LNCaP clone FGC (cell line): ENCODE measurements around the gene CD2AP.
"Not testable (repeated sequence)": the region's sequence is repeated elsewhere in the genome, so short reads cannot be mapped to it uniquely, and the experiment has no call there.

Experiments used
- DNase-seq: peaks from one replicate; pipeline ENCODE4 v3.0.0-alpha.2; 2011; ENCODE audit warnings: low read depth
- H3K4me3 ChIP-seq: 2 replicates; pipeline ENCODE4 v1.5.1; 2011; ENCODE audit warnings: mild to moderate bottlenecking, low read depth, low read length, control low read depth
- TF ChIP-seq, protein P1 (sequence below): IDR thresholded peaks from 2 replicates; pipeline ENCODE4 v1.5.1; 2012; ENCODE audit warnings: mild to moderate bottlenecking; ENCODE audit not compliant: control insufficient read depth, insufficient read depth; ENCODE audit errors: extremely low read depth

The CD2AP gene

GRCh38 chr6:47535316-47536225, 58.0 kb downstream of the CD2AP start:
- DNase-seq = peak; percentile 88
- no peak overlapping the region for H3K4me3 ChIP-seq
- TF ChIP-seq, protein P1, sequence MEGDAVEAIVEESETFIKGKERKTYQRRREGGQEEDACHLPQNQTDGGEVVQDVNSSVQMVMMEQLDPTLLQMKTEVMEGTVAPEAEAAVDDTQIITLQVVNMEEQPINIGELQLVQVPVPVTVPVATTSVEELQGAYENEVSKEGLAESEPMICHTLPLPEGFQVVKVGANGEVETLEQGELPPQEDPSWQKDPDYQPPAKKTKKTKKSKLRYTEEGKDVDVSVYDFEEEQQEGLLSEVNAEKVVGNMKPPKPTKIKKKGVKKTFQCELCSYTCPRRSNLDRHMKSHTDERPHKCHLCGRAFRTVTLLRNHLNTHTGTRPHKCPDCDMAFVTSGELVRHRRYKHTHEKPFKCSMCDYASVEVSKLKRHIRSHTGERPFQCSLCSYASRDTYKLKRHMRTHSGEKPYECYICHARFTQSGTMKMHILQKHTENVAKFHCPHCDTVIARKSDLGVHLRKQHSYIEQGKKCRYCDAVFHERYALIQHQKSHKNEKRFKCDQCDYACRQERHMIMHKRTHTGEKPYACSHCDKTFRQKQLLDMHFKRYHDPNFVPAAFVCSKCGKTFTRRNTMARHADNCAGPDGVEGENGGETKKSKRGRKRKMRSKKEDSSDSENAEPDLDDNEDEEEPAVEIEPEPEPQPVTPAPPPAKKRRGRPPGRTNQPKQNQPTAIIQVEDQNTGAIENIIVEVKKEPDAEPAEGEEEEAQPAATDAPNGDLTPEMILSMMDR = no peak

GRCh38 chr6:47536816-47537401, 59.3 kb downstream of the CD2AP start:
- TF ChIP-seq, protein P1 = no peak
- peak; percentile 55 for DNase-seq
- H3K4me3 ChIP-seq = peak overlapping the region; percentile 12; the same call in 1 of the 2 replicates

GRCh38 chr6:47545223-47545622, 67.6 kb downstream of the CD2AP start:
- DNase-seq = no peak
- H3K4me3 ChIP-seq = no peak overlapping the region
- TF ChIP-seq, protein P1 = no peak

DNA sequence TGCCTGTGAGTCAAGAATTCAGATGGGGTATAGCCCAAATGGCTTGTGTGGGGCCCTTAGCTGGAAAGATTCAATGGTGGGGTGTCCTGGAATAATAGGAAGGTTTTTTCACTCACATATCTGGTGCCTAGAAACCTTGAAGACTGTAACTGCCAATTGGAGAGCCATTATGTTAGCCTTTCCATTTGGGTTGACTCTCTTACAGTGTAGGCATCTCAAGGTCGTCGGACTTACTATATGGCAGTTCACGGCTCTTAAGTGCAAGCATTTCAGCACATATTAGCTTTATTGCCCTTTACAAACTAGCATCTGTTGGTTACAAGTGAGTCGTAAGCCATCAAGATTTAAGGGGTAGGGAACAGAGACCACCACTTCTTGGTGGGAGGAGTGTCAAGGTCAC, 74.1 kb downstream of the CD2AP start:
- DNase-seq = no peak
- H3K4me3 ChIP-seq = no peak overlapping the region
- TF ChIP-seq, protein P1 = no peak

DNA sequence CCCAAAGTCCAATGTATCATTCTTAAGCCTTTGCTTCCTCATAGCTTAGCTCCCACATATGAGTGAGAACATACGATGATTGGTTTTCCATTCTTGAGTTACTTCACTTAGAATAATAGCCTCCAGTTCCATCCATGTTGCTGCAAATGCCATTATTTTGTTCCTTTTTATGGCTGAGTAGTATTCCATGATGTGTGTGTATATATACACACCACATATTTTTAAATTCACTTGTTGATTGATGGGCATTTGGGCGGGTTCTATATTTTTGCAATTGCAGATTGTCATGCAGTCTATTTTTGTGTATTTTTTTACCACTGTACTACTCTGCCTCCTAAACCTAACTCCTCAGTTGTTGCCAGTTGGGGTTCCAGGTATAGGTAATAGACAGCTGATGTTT, 74.7 kb downstream of the CD2AP start:
- no peak overlapping the region for H3K4me3 ChIP-seq
- TF ChIP-seq, protein P1 = no peak
- no peak for DNase-seq

- H3K4me3 ChIP-seq, DNase-seq: not testable (repeated sequence)
These were observed 75.7 kb downstream of the CD2AP start for GRCh38 chr6:47553243-47553642.

GRCh38 chr6:47556459-47556858, 78.9 kb downstream of the CD2AP start:
- not testable (repeated sequence) for DNase-seq, H3K4me3 ChIP-seq

GRCh38 chr6:47563162-47563561, 85.6 kb downstream of the CD2AP start:
- no peak for DNase-seq
- TF ChIP-seq, protein P1 = no peak
- H3K4me3 ChIP-seq = no peak overlapping the region

DNA sequence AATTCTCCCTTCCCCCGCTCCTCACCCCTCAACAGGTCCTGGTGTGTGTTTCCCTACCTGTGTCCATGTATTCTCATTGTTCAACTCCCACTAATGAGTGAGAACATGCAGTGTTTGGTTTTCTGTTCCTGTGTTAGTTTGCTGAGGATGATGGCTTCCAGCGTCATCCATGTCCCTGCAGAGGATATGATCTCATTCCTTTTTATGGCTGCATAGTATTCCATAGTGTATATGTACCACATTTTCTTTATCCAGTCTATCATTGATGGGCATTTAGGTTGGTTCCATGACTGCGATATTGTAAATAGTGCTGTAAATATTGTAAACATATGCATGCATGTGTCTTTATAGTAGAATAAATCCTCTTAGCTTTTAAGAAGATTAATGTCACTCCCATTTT, 89.0 kb downstream of the CD2AP start:
- DNase-seq, H3K4me3 ChIP-seq: not testable (repeated sequence)
